H9 (cell line): ENCODE measurements around the gene LRRC3C. TPM values are rescaled to one million over a fixed set of nuclear protein-coding genes. Genes with fewer than 3 reads are reported as not detected.

ENCODE experiments used
- DNase-seq: peaks from one replicate; pipeline ENCODE4 v3.0.0-alpha.2; 2017
- H2AFZ ChIP-seq: one replicate; pipeline ENCODE4 v1.6.1; 2013; ENCODE audit warnings: mild to moderate bottlenecking, low read length, control low read depth, moderate library complexity
- H2AK5ac ChIP-seq: 2 replicates; pipeline ENCODE4 v1.6.1; 2013; ENCODE audit warnings: low read length, control low read depth, mixed read lengths; ENCODE audit not compliant: insufficient read length
- H2BK120ac ChIP-seq: one replicate; pipeline ENCODE4 v1.6.1; 2013; ENCODE audit warnings: low read depth, mild to moderate bottlenecking, low read length, control low read depth, inconsistent platforms; ENCODE audit not compliant: poor library complexity, severe bottlenecking
- H2BK12ac ChIP-seq: 2 replicates; pipeline ENCODE4 v1.6.1; 2013; ENCODE audit warnings: low read length, control low read depth, mixed read lengths, low read depth; ENCODE audit not compliant: insufficient read length
- H2BK15ac ChIP-seq: 2 replicates; pipeline ENCODE4 v1.6.1; 2013; ENCODE audit warnings: low read depth, low read length, control low read depth
- H2BK20ac ChIP-seq: one replicate; pipeline ENCODE4 v1.6.1; 2013; ENCODE audit warnings: low read depth, mild to moderate bottlenecking, low read length, control low read depth, inconsistent platforms; ENCODE audit not compliant: poor library complexity, severe bottlenecking
- H2BK5ac ChIP-seq: 2 replicates; pipeline ENCODE4 v1.6.1; 2013; ENCODE audit warnings: low read length, control low read depth, mixed read lengths; ENCODE audit not compliant: insufficient read length
- H3K14ac ChIP-seq: 2 replicates; pipeline ENCODE4 v1.6.1; 2013; ENCODE audit warnings: low read length, control low read depth; ENCODE audit not compliant: insufficient read depth
- H3K18ac ChIP-seq: 2 replicates; pipeline ENCODE4 v1.6.1; 2013; ENCODE audit warnings: low read depth, mild to moderate bottlenecking, mixed read lengths, low read length, control low read depth; ENCODE audit not compliant: insufficient read length
- H3K23ac ChIP-seq: 2 replicates; pipeline ENCODE4 v1.6.1; 2013; ENCODE audit warnings: low read length, control low read depth, mixed read lengths, low read depth; ENCODE audit not compliant: insufficient read length
- H3K23me2 ChIP-seq: 2 replicates; pipeline ENCODE4 v1.6.1; 2013; ENCODE audit warnings: low read depth, mild to moderate bottlenecking, mixed read lengths, low read length, control low read depth; ENCODE audit not compliant: insufficient read length, poor library complexity, severe bottlenecking
- H3K27ac ChIP-seq: 2 replicates; pipeline ENCODE4 v1.5.1; 2013; ENCODE audit warnings: low read length, control low read depth, mixed read lengths, low read depth; ENCODE audit not compliant: insufficient read length
- H3K27me3 ChIP-seq: 2 replicates; pipeline ENCODE4 v1.6.1; 2013; ENCODE audit warnings: low read length, control low read depth, inconsistent platforms; ENCODE audit not compliant: insufficient read depth
- H3K4ac ChIP-seq: 2 replicates; pipeline ENCODE4 v1.6.1; 2013; ENCODE audit warnings: low read depth, mild to moderate bottlenecking, control low read depth, inconsistent platforms, low read length, moderate library complexity
- H3K4me1 ChIP-seq: 2 replicates; pipeline ENCODE4 v1.6.1; 2013; ENCODE audit warnings: low read length, control low read depth, inconsistent platforms; ENCODE audit not compliant: insufficient read depth
- H3K4me2 ChIP-seq: 2 replicates; pipeline ENCODE4 v1.6.1; 2013; ENCODE audit warnings: low read length, control low read depth, mixed read lengths; ENCODE audit not compliant: insufficient read length, insufficient read depth
- H3K56ac ChIP-seq: 2 replicates; pipeline ENCODE4 v1.6.1; 2013; ENCODE audit warnings: low read depth, mild to moderate bottlenecking, mixed read lengths, low read length, control low read depth; ENCODE audit not compliant: insufficient read length
- H3K79me1 ChIP-seq: 2 replicates; pipeline ENCODE4 v1.6.1; 2013; ENCODE audit warnings: low read depth, mild to moderate bottlenecking, moderate library complexity, low read length, control low read depth, inconsistent platforms; ENCODE audit not compliant: insufficient read depth, poor library complexity, severe bottlenecking
- H3K79me2 ChIP-seq: 2 replicates; pipeline ENCODE4 v1.6.1; 2013; ENCODE audit warnings: low read length, control low read depth, inconsistent platforms; ENCODE audit not compliant: insufficient read depth
- H3K9ac ChIP-seq: 2 replicates; pipeline ENCODE4 v1.6.1; 2013; ENCODE audit warnings: low read length, control low read depth, mixed read lengths; ENCODE audit not compliant: insufficient read length; ENCODE audit errors: extremely low read depth
- H3K9me3 ChIP-seq: one replicate; pipeline ENCODE4 v1.6.1; 2013; ENCODE audit warnings: low read depth, low read length, inconsistent platforms; ENCODE audit not compliant: control insufficient read depth
- H3T11ph ChIP-seq: one replicate; pipeline ENCODE4 v1.6.1; 2013; ENCODE audit warnings: mild to moderate bottlenecking, low read length, control low read depth, inconsistent platforms
- H4K20me1 ChIP-seq: one replicate; pipeline ENCODE4 v1.6.1; 2013; ENCODE audit not compliant: control insufficient read depth, insufficient read length, insufficient read depth
- H4K5ac ChIP-seq: 2 replicates; pipeline ENCODE4 v1.6.1; 2013; ENCODE audit warnings: low read depth, mild to moderate bottlenecking, mixed read lengths, low read length, control low read depth; ENCODE audit not compliant: insufficient read length
- H4K8ac ChIP-seq: replicated peaks from 2 replicates; pipeline ENCODE4 v1.6.1; 2013; ENCODE audit warnings: low read length, control low read depth, mixed read lengths, low read depth; ENCODE audit not compliant: insufficient read length
- H4K91ac ChIP-seq: 2 replicates; pipeline ENCODE4 v1.6.1; 2013; ENCODE audit warnings: low read depth, mild to moderate bottlenecking, moderate library complexity, mixed read lengths, low read length, control low read depth; ENCODE audit not compliant: insufficient read length
- H3K27ac Mint-ChIP-seq, 3 experiments: 2 replicates in 2 of 3; 3 replicates in 1 of 3; pipeline ENCODE4 v1.8.0; 2020 to 2021; ENCODE audit warnings: mixed read lengths in 3 of 3, mild to moderate bottlenecking in 1 of 3, moderate library complexity in 1 of 3
- H3K27me3 Mint-ChIP-seq: 2 replicates; pipeline ENCODE4 v1.8.0; 2021; ENCODE audit warnings: low read depth, mild to moderate bottlenecking, moderate library complexity, mixed read lengths
- H3K36me3 Mint-ChIP-seq, 3 experiments: 2 replicates in 2 of 3; 3 replicates in 1 of 3; pipeline ENCODE4 v1.8.0; 2020 to 2021; ENCODE audit warnings: low read depth in 3 of 3, mixed read lengths in 3 of 3; ENCODE audit not compliant: insufficient read depth in 1 of 3
- H3K4me1 Mint-ChIP-seq, 2 experiments: 2 replicates each; pipeline ENCODE4 v1.8.0; 2020; ENCODE audit warnings: mixed read lengths in 2 of 2
- H3K4me3 Mint-ChIP-seq, 2 experiments: 2 replicates in 1 of 2; 3 replicates in 1 of 2; pipeline ENCODE4 v1.8.0; 2020 to 2021; ENCODE audit warnings: mild to moderate bottlenecking in 2 of 2, mixed read lengths in 2 of 2, moderate library complexity in 1 of 2
- H3K9me3 Mint-ChIP-seq, 2 experiments: 2 replicates in 1 of 2; 3 replicates in 1 of 2; pipeline ENCODE4 v1.8.0; 2020; ENCODE audit warnings: mild to moderate bottlenecking in 2 of 2, mixed read lengths in 2 of 2, moderate library complexity in 1 of 2
- WGBS: extraction: QIAGEN DNeasy Blood & Tissue Kit; methylation state at CpG from one replicate; pipeline ENCODE4 v1.1.7; 2013; ENCODE audit warnings: missing lambda C conversion rate, low lambda C conversion rate, mixed read lengths; ENCODE audit not compliant: insufficient read length; ENCODE audit errors: extremely low coverage; 5-methylcytosine and 5-hydroxymethylcytosine counted together
- total RNA-seq: library from RNA; stranded (reverse); gene quantifications from 2 replicates; pipeline ENCODE4 v1.2.1, GENCODE V29; 2021
- TF ChIP-seq, protein P1 (sequence below): fragments of 200-600 bp; sonication (generic); conservative IDR thresholded peaks from 3 replicates; pipeline ENCODE4 v1.8.0; 2021; ENCODE audit warnings: antibody characterized with exemption, mild to moderate bottlenecking

LRRC3C gene
- total RNA-seq, 1 experiment from 2014 or later: not detected

DNA sequence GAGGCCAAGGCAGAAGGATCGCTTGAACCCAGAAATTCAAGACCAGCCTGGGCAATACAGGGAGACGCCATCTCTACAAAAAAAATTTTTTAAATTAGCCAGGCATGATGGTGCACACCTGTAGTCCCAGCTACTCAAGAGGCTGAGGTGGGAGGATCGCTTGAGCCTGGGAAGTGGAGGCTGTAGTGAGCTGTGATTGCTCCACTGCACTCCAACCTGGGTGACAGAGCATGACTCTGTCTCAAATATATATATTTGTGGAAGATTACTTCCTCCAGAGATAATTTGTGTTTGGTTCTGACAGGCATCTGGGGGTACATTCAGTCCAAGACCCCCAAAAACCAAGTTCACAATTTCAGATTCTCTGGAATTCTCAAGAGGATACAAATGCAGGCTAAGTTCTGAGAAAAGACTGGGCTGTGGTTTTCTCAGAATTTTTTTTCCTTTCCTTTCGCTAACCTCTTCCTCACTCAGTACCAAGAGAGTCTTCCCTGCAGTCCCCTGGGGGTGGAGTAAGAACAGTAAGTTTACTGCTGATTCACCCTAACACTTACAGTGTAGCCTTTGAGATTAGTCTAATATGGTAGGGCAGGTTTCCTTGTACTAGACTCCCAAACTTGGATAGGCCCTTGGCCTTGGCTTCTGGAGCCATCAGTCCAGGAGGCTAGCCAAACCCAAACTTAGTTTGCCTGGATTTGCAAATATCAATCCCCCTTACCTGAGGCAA, 24.2 kb upstream of the LRRC3C start:
- TF ChIP-seq, protein P1, sequence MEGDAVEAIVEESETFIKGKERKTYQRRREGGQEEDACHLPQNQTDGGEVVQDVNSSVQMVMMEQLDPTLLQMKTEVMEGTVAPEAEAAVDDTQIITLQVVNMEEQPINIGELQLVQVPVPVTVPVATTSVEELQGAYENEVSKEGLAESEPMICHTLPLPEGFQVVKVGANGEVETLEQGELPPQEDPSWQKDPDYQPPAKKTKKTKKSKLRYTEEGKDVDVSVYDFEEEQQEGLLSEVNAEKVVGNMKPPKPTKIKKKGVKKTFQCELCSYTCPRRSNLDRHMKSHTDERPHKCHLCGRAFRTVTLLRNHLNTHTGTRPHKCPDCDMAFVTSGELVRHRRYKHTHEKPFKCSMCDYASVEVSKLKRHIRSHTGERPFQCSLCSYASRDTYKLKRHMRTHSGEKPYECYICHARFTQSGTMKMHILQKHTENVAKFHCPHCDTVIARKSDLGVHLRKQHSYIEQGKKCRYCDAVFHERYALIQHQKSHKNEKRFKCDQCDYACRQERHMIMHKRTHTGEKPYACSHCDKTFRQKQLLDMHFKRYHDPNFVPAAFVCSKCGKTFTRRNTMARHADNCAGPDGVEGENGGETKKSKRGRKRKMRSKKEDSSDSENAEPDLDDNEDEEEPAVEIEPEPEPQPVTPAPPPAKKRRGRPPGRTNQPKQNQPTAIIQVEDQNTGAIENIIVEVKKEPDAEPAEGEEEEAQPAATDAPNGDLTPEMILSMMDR: no peak
- H2BK20ac ChIP-seq: no peak overlapping the region
- no peak overlapping the region for H3K27ac ChIP-seq
- no peak overlapping the region for H3K9ac ChIP-seq
- no peak overlapping the region for H3K4ac ChIP-seq
- Mint-ChIP-seq H3K27me3 (no peaks in the 10 kb centered on the region), H3K36me3 (peaks cover 0 to 4% (median 2%) of the 10 kb centered on the region in 3 experiments; a peak in 3 of 7 replicates), H3K27ac (no peak overlapping the region), H3K4me3 (no peak overlapping the region), H3K4me1 (no peaks in the 10 kb centered on the region), H3K9me3 (no peaks in the 10 kb centered on the region)
- no peak overlapping the region for H2BK5ac ChIP-seq
- no peaks in the 10 kb centered on the region for H3K23me2 ChIP-seq
- H4K8ac ChIP-seq: no peak overlapping the region
- no peak overlapping the region for H3T11ph ChIP-seq
- no peaks in the 10 kb centered on the region for H3K79me1 ChIP-seq
- no peak overlapping the region for H3K23ac ChIP-seq
- no peaks in the 10 kb centered on the region for H4K20me1 ChIP-seq
- H2AK5ac ChIP-seq: no peak overlapping the region
- H3K18ac ChIP-seq: no peak overlapping the region
- H2BK15ac ChIP-seq: no peak overlapping the region
- no peaks in the 10 kb centered on the region for H3K9me3 ChIP-seq
- no peak for DNase-seq
- no CpG with 5 or more reads among the region's 4 CpGs for WGBS
- no peak overlapping the region for H3K56ac ChIP-seq
- no peaks in the 10 kb centered on the region for H3K4me1 ChIP-seq
- no peak overlapping the region for H2BK120ac ChIP-seq
- no peaks in the 10 kb centered on the region for H3K27me3 ChIP-seq
- no peaks in the 10 kb centered on the region for H3K79me2 ChIP-seq
- H2BK12ac ChIP-seq: no peak overlapping the region
- H3K4me2 ChIP-seq: no peak overlapping the region
- no peak overlapping the region for H3K14ac ChIP-seq
- no peak overlapping the region for H4K91ac ChIP-seq
- H2AFZ ChIP-seq: no peak overlapping the region
- H4K5ac ChIP-seq: no peak overlapping the region
